Tibial nerve (tissue), 4 donors: ENCODE measurements around the gene GATAD1.

Source experiments
- CTCF ChIP-seq, 5 experiments: fragments of 200-600 bp in 3 of 5; fragments of 450-650 bp in 2 of 5; sonication (generic) in 3 of 5; IDR thresholded peaks; one replicate each; pipeline ENCODE4 v1.5.1; 2016 to 2019; ENCODE audit warnings: antibody characterized with exemption in 5 of 5, mild to moderate bottlenecking in 3 of 5, moderate library complexity in 2 of 5
- EP300 ChIP-seq, 2 donors: sonication (generic); formaldehyde crosslinking; IDR thresholded peaks; one replicate each; pipeline ENCODE4 v1.6.1; 2017; ENCODE audit warnings: antibody characterized with exemption in 2 of 2, mild to moderate bottlenecking in 1 of 2

- TF ChIP-seq EP300 (IDR thresholded peaks at IDR 0.05) (no peak), CTCF (IDR thresholded peaks at IDR 0.05) (no peak)
Measured at GRCh38 chr7:92400013-92400412, 47.3 kb upstream of the GATAD1 start.
